Embryonic facial prominence (tissue), 1 donor: Measurements from ENCODE around the gene C6orf62.
"Not testable (repeated sequence)": the region's sequence is repeated elsewhere in the genome, so short reads cannot be mapped to it uniquely, and the experiment has no call there.

ENCODE experiments used
- DNase-seq: peaks from one replicate; pipeline ENCODE4 v3.0.0-alpha.2; 2016; ENCODE audit errors: extremely low spot score

The C6orf62 gene

GRCh38 chr6:24699521-24700359 is 19.2 kb downstream of the C6orf62 start:
- DNase-seq: no peak

GRCh38 chr6:24696097-24696496 is 22.9 kb downstream of the C6orf62 start:
- no peak for DNase-seq

- DNase-seq: not testable (repeated sequence)
Measured at GRCh38 chr6:24695635-24696034, 23.3 kb downstream of the C6orf62 start.

- no peak for DNase-seq
Measured at GRCh38 chr6:24694198-24694597, 24.8 kb downstream of the C6orf62 start.

- DNase-seq: no peak
Measured at GRCh38 chr6:24692848-24693592, 25.9 kb downstream of the C6orf62 start.

- DNase-seq: no peak
Measured at GRCh38 chr6:24692415-24692814, 26.5 kb downstream of the C6orf62 start.

- DNase-seq: no peak
Measured at GRCh38 chr6:24692003-24692402, 27.0 kb downstream of the C6orf62 start.

- no peak for DNase-seq
Measured at GRCh38 chr6:24691550-24691949, 27.4 kb downstream of the C6orf62 start.

- DNase-seq: no peak
Measured at GRCh38 chr6:24690593-24690992, 28.4 kb downstream of the C6orf62 start.

- DNase-seq: no peak
Measured at GRCh38 chr6:24689964-24690363, 29.0 kb downstream of the C6orf62 start.

- DNase-seq: no peak
Measured at GRCh38 chr6:24686946-24687345, 32.0 kb downstream of the C6orf62 start.

- no peak for DNase-seq
Measured at GRCh38 chr6:24686408-24686807, 32.5 kb downstream of the C6orf62 start.

- no peak for DNase-seq
Measured at GRCh38 chr6:24683297-24684296, 35.4 kb downstream of the C6orf62 start.

GRCh38 chr6:24680582-24680981 is 38.4 kb downstream of the C6orf62 start:
- DNase-seq: no peak

- DNase-seq: not testable (repeated sequence)
Measured at GRCh38 chr6:24678792-24679352, 40.1 kb downstream of the C6orf62 start.

- DNase-seq: no peak
Measured at GRCh38 chr6:24673625-24674024, 45.3 kb downstream of the C6orf62 start.

- no peak for DNase-seq
Measured at GRCh38 chr6:24672620-24673182, 46.3 kb downstream of the C6orf62 start.

GRCh38 chr6:24671077-24671476 is 47.9 kb downstream of the C6orf62 start:
- DNase-seq: not testable (repeated sequence)

GRCh38 chr6:24670492-24670891 is 48.5 kb downstream of the C6orf62 start:
- not testable (repeated sequence) for DNase-seq

GRCh38 chr6:24668997-24669361 is 50.0 kb downstream of the C6orf62 start:
- no peak for DNase-seq
